ENCODE measurements around the gene SCN5A. TPM values are rescaled to one million over a fixed set of nuclear protein-coding genes. Genes with fewer than 3 reads are reported as not detected.

Gene SCN5A
- total RNA-seq, 4 donors from 2014 or later = 0.42 to 1.3 (median 0.77) TPM

- no peak overlapping the region for H3K4me3 ChIP-seq
- H3K27me3 ChIP-seq = no peaks in the 10 kb centered on the region
- no peaks in the 10 kb centered on the region for H3K4me1 ChIP-seq
- no peak for DNase-seq (ENCODE audit: extremely low spot score)
- no peak overlapping the region for H3K27ac ChIP-seq (replicated peaks in 1 of 4)
- intact Hi-C loops (cut with DNase I) = no loop called here
- no peaks in the 10 kb centered on the region for H3K9me3 ChIP-seq
- WGBS = 85% methylated on average over 10 of the region's 13 CpGs
- peaks cover 0 to 73% (median 0%) of the 10 kb centered on the region in 4 donors for H3K36me3 ChIP-seq
- TF ChIP-seq EP300 (IDR thresholded peaks at IDR 0.05) (no peak), CTCF (IDR thresholded peaks at IDR 0.05) (no peak), POLR2A (IDR thresholded peaks at IDR 0.05; ENCODE audit: low read depth) (no peak), POLR2AphosphoS5 (IDR thresholded peaks at IDR 0.05) (no peak)
Measured at GRCh38 chr3:38608086-38608775, 41.3 kb downstream of the SCN5A start.

DNA sequence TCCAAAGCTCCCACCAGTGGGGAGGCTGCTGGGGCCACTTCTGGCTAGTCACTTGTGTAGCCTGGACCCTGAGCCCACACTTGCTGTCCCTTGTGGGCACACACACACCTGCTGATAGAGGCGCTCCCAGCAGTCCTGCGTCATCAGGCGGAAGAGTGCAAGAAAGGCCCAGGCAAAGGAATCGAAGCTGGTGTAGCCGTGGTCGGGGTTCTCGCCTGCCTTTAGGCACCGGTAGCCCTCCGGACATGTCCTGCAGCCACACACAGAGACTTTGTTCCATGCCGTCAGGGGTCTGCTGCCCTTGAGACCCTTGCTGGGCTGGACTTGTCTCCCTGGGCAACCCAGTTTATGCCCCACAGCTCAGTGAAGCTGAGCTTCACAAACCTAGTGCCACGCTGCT, 42.9 kb downstream of the SCN5A start:
- no peak overlapping the region for H3K4me3 ChIP-seq
- DNase-seq (ENCODE audit: extremely low spot score) = no peak
- no peaks in the 10 kb centered on the region for H3K27me3 ChIP-seq
- H3K4me1 ChIP-seq = no peaks in the 10 kb centered on the region
- TF ChIP-seq POLR2A (IDR thresholded peaks at IDR 0.05; ENCODE audit: low read depth) = no peak
- no peak for TF ChIP-seq POLR2AphosphoS5 (IDR thresholded peaks at IDR 0.05)
- TF ChIP-seq CTCF (IDR thresholded peaks at IDR 0.05) = no peak
- TF ChIP-seq EP300 (IDR thresholded peaks at IDR 0.05) = no peak
- no peak overlapping the region for H3K27ac ChIP-seq (replicated peaks in 1 of 4)
- no peaks in the 10 kb centered on the region for H3K9me3 ChIP-seq
- 96% methylated on average over 8 of the region's 11 CpGs for WGBS
- intact Hi-C loops (cut with DNase I) = no loop called here
- peaks cover 0 to 81% (median 0%) of the 10 kb centered on the region in 4 donors for H3K36me3 ChIP-seq

GRCh38 chr3:38605981-38606380, 43.5 kb downstream of the SCN5A start:
- Histone ChIP-seq H3K9me3 (no peaks in the 10 kb centered on the region), H3K4me1 (no peaks in the 10 kb centered on the region), H3K36me3 (peaks cover 0 to 87% (median 0%) of the 10 kb centered on the region in 4 donors), H3K27ac (replicated peaks in 1 of 4) (no peak overlapping the region), H3K27me3 (no peaks in the 10 kb centered on the region), H3K4me3 (no peak overlapping the region)
- intact Hi-C loops (cut with DNase I) = no loop called here
- TF ChIP-seq EP300 (IDR thresholded peaks at IDR 0.05) (no peak), POLR2AphosphoS5 (IDR thresholded peaks at IDR 0.05) (no peak), POLR2A (IDR thresholded peaks at IDR 0.05; ENCODE audit: low read depth) (no peak), CTCF (IDR thresholded peaks at IDR 0.05) (no peak)
- DNase-seq (ENCODE audit: extremely low spot score) = no peak
- 98% methylated on average over 7 of the region's 7 CpGs for WGBS

DNA sequence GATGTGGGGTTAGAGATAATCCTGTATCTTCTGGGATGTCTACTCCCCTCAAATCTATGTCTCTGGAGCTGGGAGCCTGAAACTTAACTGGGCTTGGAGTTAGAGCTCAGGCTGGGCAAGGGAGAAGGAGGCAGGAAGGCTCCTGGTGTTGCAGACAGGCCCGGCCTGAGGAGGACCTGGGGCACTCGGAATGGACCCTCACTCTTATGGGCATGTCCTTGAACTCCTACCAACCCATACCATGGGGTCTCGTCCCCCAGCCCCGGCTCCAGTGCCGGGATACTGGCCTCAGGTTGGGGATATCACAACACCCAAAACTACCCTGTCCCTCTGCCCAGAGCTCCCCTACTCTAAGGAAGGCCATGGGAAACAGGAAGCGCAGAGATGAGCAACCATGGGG, 45.2 kb downstream of the SCN5A start:
- Histone ChIP-seq H3K4me1 (no peaks in the 10 kb centered on the region), H3K27ac (replicated peaks in 1 of 4) (no peak overlapping the region), H3K27me3 (no peaks in the 10 kb centered on the region), H3K36me3 (peaks cover 0 to 94% (median 0%) of the 10 kb centered on the region in 4 donors), H3K4me3 (no peak overlapping the region), H3K9me3 (no peaks in the 10 kb centered on the region)
- WGBS = 100% methylated on average over 5 of the region's 6 CpGs
- no peak for DNase-seq (ENCODE audit: extremely low spot score)
- intact Hi-C loops (cut with DNase I) = no loop called here
- TF ChIP-seq CTCF (IDR thresholded peaks at IDR 0.05) (no peak), POLR2A (IDR thresholded peaks at IDR 0.05; ENCODE audit: low read depth) (no peak)

GRCh38 chr3:38603731-38604131, 45.8 kb downstream of the SCN5A start:
- intact Hi-C loops (cut with DNase I) = no loop called here
- no peak for DNase-seq (ENCODE audit: extremely low spot score)
- WGBS = 95% methylated on average over 4 of the region's 16 CpGs

More at GRCh38 chr3:38603731-38604131, 45.8 kb downstream of the SCN5A start:
- H3K36me3 ChIP-seq = peaks cover 0 to 93% (median 0%) of the 10 kb centered on the region in 4 donors
- no peak overlapping the region for H3K4me3 ChIP-seq
- H3K4me1 ChIP-seq = no peaks in the 10 kb centered on the region
- no peak overlapping the region for H3K27ac ChIP-seq (replicated peaks in 1 of 4)
- no peak for TF ChIP-seq POLR2AphosphoS5 (IDR thresholded peaks at IDR 0.05)
- H3K27me3 ChIP-seq = no peaks in the 10 kb centered on the region
- H3K9me3 ChIP-seq = no peaks in the 10 kb centered on the region
